Endothelial cell of umbilical vein (primary cell): ENCODE measurements around the gene KIF2B. TPM values are rescaled to one million over a fixed set of nuclear protein-coding genes. Genes with fewer than 3 reads are reported as not detected.

Experiments
- BruUV-seq: library from RNA; stranded (reverse); fragments of 400-500 nt; replicated peaks from 2 replicates; lab custom pipeline; 2021; lab: Mats Ljungman, UMichigan
- CTCF ChIA-PET: fragments of 300-600, 350-600 bp; sonication (Branson Sonifier 250); formaldehyde crosslinking; loops from one replicate; lab custom pipeline; 2021; ENCODE audit warnings: antibody characterized with exemption, inconsistent platforms; lab: Charles Lee
- POLR2A ChIA-PET: fragments of 300-600, 350-600 bp; sonication (Branson Sonifier 250); formaldehyde crosslinking; loops from one replicate; lab custom pipeline; 2021; ENCODE audit warnings: antibody characterized with exemption, inconsistent platforms; lab: Charles Lee
- DNase-seq: peaks from one replicate; pipeline ENCODE4 v3.0.0-alpha.2; 2011; ENCODE audit warnings: low read depth, low spot score
- FAIRE-seq: peaks from 2 replicates; lab custom pipeline; 2011; peaks lifted over from hg19 to GRCh38; lab: Jason Lieb, UNC
- H2AFZ ChIP-seq: 2 replicates; pipeline ENCODE4 v1.6.0; 2012; ENCODE audit warnings: low read depth, low read length, control low read depth, inconsistent platforms
- H3K27ac ChIP-seq: 2 replicates; pipeline ENCODE4 v1.5.1; 2011; ENCODE audit warnings: low read depth, mild to moderate bottlenecking, control low read depth, low read length, moderate library complexity; ENCODE audit not compliant: insufficient read depth
- H3K27me3 ChIP-seq, 2 experiments: 2 replicates each; pipeline versions ENCODE4 v1.6.0 to v1.6.1; 2011; ENCODE audit warnings: low read length in 2 of 2, mixed read lengths in 1 of 2; ENCODE audit not compliant: control insufficient read depth in 2 of 2, insufficient read depth in 2 of 2
- H3K36me3 ChIP-seq, 2 experiments: 2 replicates in 1 of 2; 3 replicates in 1 of 2; pipeline ENCODE4 v1.5.1; 2011; ENCODE audit warnings: low read length in 2 of 2, mild to moderate bottlenecking in 1 of 2, moderate library complexity in 1 of 2; ENCODE audit not compliant: control insufficient read depth in 2 of 2, insufficient read depth in 2 of 2; ENCODE audit errors: extremely low read depth in 1 of 2
- H3K4me1 ChIP-seq: 3 replicates; pipeline ENCODE4 v1.5.1; 2011; ENCODE audit warnings: mild to moderate bottlenecking, low read length; ENCODE audit not compliant: control insufficient read depth, insufficient read depth; ENCODE audit errors: extremely low read depth
- H3K4me2 ChIP-seq: 2 replicates; pipeline ENCODE4 v1.6.1; 2011; ENCODE audit warnings: low read length, control low read depth, mixed read lengths; ENCODE audit not compliant: insufficient read depth
- H3K4me3 ChIP-seq, 3 experiments: fragments of 200-600 bp in 1 of 3; sonication (generic), shearing (Covaris generic) in 1 of 3; replicated peaks in 1 of 3; 2 replicates each; pipeline ENCODE4 v1.5.1; 2011 to 2016; ENCODE audit warnings: control low read depth in 3 of 3, low read length in 3 of 3, mild to moderate bottlenecking in 2 of 3, inconsistent platforms in 1 of 3, low read depth in 1 of 3, moderate library complexity in 1 of 3; ENCODE audit not compliant: insufficient read depth in 1 of 3
- H3K79me2 ChIP-seq: 2 replicates; pipeline ENCODE4 v1.6.0; 2012; ENCODE audit warnings: low read length, inconsistent platforms; ENCODE audit not compliant: control insufficient read depth, insufficient read depth
- H3K9ac ChIP-seq: replicated peaks from 2 replicates; pipeline ENCODE3; 2011; ENCODE audit warnings: low read length, control low read depth; ENCODE audit not compliant: insufficient read depth; ENCODE audit errors: extremely low read depth
- H3K9me1 ChIP-seq: replicated peaks from 3 replicates; pipeline ENCODE4 v1.6.0; 2011; ENCODE audit warnings: mild to moderate bottlenecking, low read length; ENCODE audit not compliant: control insufficient read depth, insufficient read depth; ENCODE audit errors: extremely low read depth
- H3K9me3 ChIP-seq: replicated peaks from 2 replicates; pipeline ENCODE4 v1.5.1; 2012; ENCODE audit warnings: low read length, inconsistent platforms; ENCODE audit not compliant: control insufficient read depth, insufficient read depth
- H4K20me1 ChIP-seq: replicated peaks from 2 replicates; pipeline ENCODE3; 2011; ENCODE audit warnings: mild to moderate bottlenecking, low read length; ENCODE audit not compliant: control insufficient read depth, insufficient read depth; ENCODE audit errors: extremely low read depth
- EZH2 ChIP-seq: IDR thresholded peaks from 2 replicates; pipeline ENCODE4 v1.6.1; 2012; ENCODE audit warnings: borderline replicate concordance, low read depth, mild to moderate bottlenecking, moderate library complexity, low read length, inconsistent platforms; ENCODE audit not compliant: severe bottlenecking
- FOS ChIP-seq: IDR thresholded peaks from 2 replicates; pipeline ENCODE4 v1.6.1; 2011; ENCODE audit warnings: mild to moderate bottlenecking, low read length, moderate library complexity, borderline replicate concordance; ENCODE audit not compliant: insufficient read depth
- GATA2 ChIP-seq: IDR thresholded peaks from 2 replicates; pipeline ENCODE4 v1.7.0; 2011; ENCODE audit warnings: low read depth, mild to moderate bottlenecking, moderate library complexity, mixed read lengths, low read length; ENCODE audit not compliant: insufficient read length, insufficient read depth
- MYC ChIP-seq: IDR thresholded peaks from one replicate; pipeline ENCODE4 v1.6.1; 2011; ENCODE audit warnings: mild to moderate bottlenecking, low read depth, low read length
- POLR2A ChIP-seq: IDR thresholded peaks from 2 replicates; pipeline ENCODE4 v1.6.1; 2012; ENCODE audit warnings: low read depth, mild to moderate bottlenecking, control low read depth, low read length
- POLR2AphosphoS5 ChIP-seq: IDR thresholded peaks from 2 replicates; pipeline ENCODE4 v1.6.1; 2012; ENCODE audit warnings: low read depth, mild to moderate bottlenecking, control low read depth, low read length, moderate library complexity; ENCODE audit not compliant: insufficient read depth
- dilution Hi-C: fragments of 300-500 bp; cut with MboI; formaldehyde crosslinking; loops from one replicate; pipeline ENCODE4 v1.15.0; 2019; ENCODE audit warnings: low sequenced_read_pairs; ENCODE audit not compliant: extremely low pct_ligation_motif_present
- intact Hi-C: fragments of 100-400 bp; cut with micrococcal nuclease; formaldehyde crosslinking; loops from one replicate; pipeline ENCODE4 v1.10.0; 2022
- polyA plus RNA-seq, 4 experiments: library from polyadenylated mRNA; depleted of rRNA in 3 of 4; stranded (reverse) in 3 of 4; unstranded in 1 of 4; fragments of >200 nt; gene quantifications; 2 replicates each; pipeline versions ENCODE4 v1.2.1 to v1.2.3, GENCODE V29; 2011 to 2012; ENCODE audit warnings: missing spikeins in 1 of 4
- total RNA-seq: library from RNA; stranded (reverse); gene quantifications from 2 replicates; pipeline ENCODE4 v1.2.3, GENCODE V29; 2021

Gene KIF2B
- total and polyA plus RNA-seq, 2 donors (not counting 3 experiments of a cell fraction or from before 2014, with no cell fraction given): not detected

- CTCF ChIA-PET: no interaction called here
These were observed 15.4 kb upstream of the KIF2B start for GRCh38 chr17:53807286-53807685.

GRCh38 chr17:53818271-53818670, 4.5 kb upstream of the KIF2B start:
- no TSS peak for BruUV-seq
- no peaks in the 10 kb centered on the region for H3K27me3 ChIP-seq
- H3K4me1 ChIP-seq: no peaks in the 10 kb centered on the region
- TF ChIP-seq EZH2: no peak
- no peak for TF ChIP-seq POLR2A
- TF ChIP-seq FOS: no peak
- no peak for TF ChIP-seq POLR2AphosphoS5
- no peak for TF ChIP-seq MYC
- FAIRE-seq (no peak), DNase-seq (no peak)
- H3K27ac ChIP-seq: no peak overlapping the region
- H3K4me3 ChIP-seq: no peak overlapping the region
- H3K9me1 ChIP-seq: no peaks in the 10 kb centered on the region
- no peaks in the 10 kb centered on the region for H3K9me3 ChIP-seq
- H4K20me1 ChIP-seq: no peaks in the 10 kb centered on the region
- intact Hi-C loops (no loop called here), dilution Hi-C loops (no loop called here)
- CTCF ChIA-PET: no interaction called here
- no peak overlapping the region for H3K4me2 ChIP-seq
- no peaks in the 10 kb centered on the region for H3K36me3 ChIP-seq
- POLR2A ChIA-PET: no interaction called here
- H3K9ac ChIP-seq: no peak overlapping the region
- H3K79me2 ChIP-seq: no peaks in the 10 kb centered on the region
- H2AFZ ChIP-seq: no peak overlapping the region

More at GRCh38 chr17:53807286-53807685, 15.4 kb upstream of the KIF2B start:
- no peaks in the 10 kb centered on the region for H3K27me3 ChIP-seq
- intact Hi-C loops: no loop called here
- no peaks in the 10 kb centered on the region for H3K4me1 ChIP-seq
- POLR2A ChIA-PET: no interaction called here
- H3K9me1 ChIP-seq: no peaks in the 10 kb centered on the region
- dilution Hi-C loops: no loop called here
- no peak for TF ChIP-seq GATA2
- H3K36me3 ChIP-seq: no peaks in the 10 kb centered on the region
- H3K9me3 ChIP-seq: no peaks in the 10 kb centered on the region
- DNase-seq (no peak), FAIRE-seq (no peak)
- no peak overlapping the region for H3K9ac ChIP-seq
- H2AFZ ChIP-seq: no peak overlapping the region
- no peak overlapping the region for H3K27ac ChIP-seq
- no peaks in the 10 kb centered on the region for H4K20me1 ChIP-seq
- H3K4me2 ChIP-seq: no peak overlapping the region
- H3K4me3 ChIP-seq: no peak overlapping the region
- no TSS peak for BruUV-seq
- H3K79me2 ChIP-seq: no peaks in the 10 kb centered on the region
